PC-3 (cell line): ENCODE measurements around the gene FARP1. TPM values are rescaled to one million over a fixed set of nuclear protein-coding genes. Genes with fewer than 3 reads are reported as not detected.
"Not testable (repeated sequence)": the region's sequence is repeated elsewhere in the genome, so short reads cannot be mapped to it uniquely, and the experiment has no call there.

ENCODE experiments used
- ATAC-seq: fragments of 200-7000 bp; cut with Tn5 transposase; 2 replicates; pipeline ENCODE4 v1.9.1; 2020; ENCODE audit warnings: mild to moderate bottlenecking, moderate library complexity
- BruUV-seq: library from RNA; stranded (reverse); fragments of 400-500 nt; replicated peaks from 2 replicates; lab custom pipeline; 2021; lab: Mats Ljungman, UMichigan
- CTCF ChIA-PET: fragments of 300-600 bp; sonication (Branson Sonifier 250); formaldehyde crosslinking; loops from one replicate; lab custom pipeline; 2022; ENCODE audit warnings: antibody characterized with exemption; lab: Charles Lee
- POLR2A ChIA-PET: fragments of 300-600 bp; sonication (Branson Sonifier 250); formaldehyde crosslinking; loops from one replicate; lab custom pipeline; 2022; ENCODE audit warnings: antibody characterized with exemption; ENCODE audit not compliant: unreplicated experiment; lab: Charles Lee
- DNase-seq: peaks from one replicate; pipeline ENCODE4 v3.0.0-alpha.2; 2015
- H2AFZ ChIP-seq: fragments of 300-600 bp; sonication (generic); 2 replicates; pipeline ENCODE4 v1.6.0; 2016; ENCODE audit warnings: antibody characterized with exemption, low read length
- H3F3A ChIP-seq: fragments of 300-600 bp; sonication (generic); one replicate; pipeline ENCODE4 v1.6.0; 2017; ENCODE audit warnings: antibody characterized with exemption, low read length, control low read depth, mild to moderate bottlenecking; ENCODE audit not compliant: unreplicated experiment
- H3K27ac ChIP-seq: fragments of 300-600 bp; sonication (generic); 2 replicates; pipeline ENCODE4 v1.5.1; 2016; ENCODE audit warnings: mild to moderate bottlenecking, low read length
- H3K27me3 ChIP-seq: fragments of 300-600 bp; sonication (generic); 2 replicates; pipeline ENCODE4 v1.6.1; 2016; ENCODE audit warnings: low read length, mixed read lengths
- H3K36me3 ChIP-seq: fragments of 300-600 bp; sonication (generic); 2 replicates; pipeline ENCODE4 v1.6.1; 2016; ENCODE audit warnings: low read depth, mixed run types, low read length, mixed read lengths
- H3K4me1 ChIP-seq: fragments of 300-600 bp; sonication (generic); 2 replicates; pipeline ENCODE4 v1.5.1; 2016; ENCODE audit warnings: low read length; ENCODE audit not compliant: insufficient read depth
- H3K4me2 ChIP-seq: fragments of 300-600 bp; sonication (generic); 2 replicates; pipeline ENCODE4 v1.6.0; 2016; ENCODE audit warnings: low read length
- H3K4me3 ChIP-seq: fragments of 300-600 bp; sonication (generic); 2 replicates; pipeline ENCODE4 v1.5.1; 2016; ENCODE audit warnings: mild to moderate bottlenecking, low read length, mixed read lengths
- H3K79me2 ChIP-seq: fragments of 300-600 bp; sonication (generic); 2 replicates; pipeline ENCODE4 v1.6.1; 2017; ENCODE audit warnings: low read length, mixed read lengths
- H3K9ac ChIP-seq: fragments of 300-600 bp; sonication (generic); 2 replicates; pipeline ENCODE4 v1.6.0; 2016; ENCODE audit warnings: mild to moderate bottlenecking, low read length
- H3K9me2 ChIP-seq: fragments of 300-600 bp; sonication (generic); replicated peaks from 2 replicates; pipeline ENCODE4 v1.6.1; 2016; ENCODE audit warnings: mixed run types, low read length, mixed read lengths
- H3K9me3 ChIP-seq: fragments of 300-600 bp; sonication (generic); 2 replicates; pipeline ENCODE4 v1.6.1; 2016; ENCODE audit warnings: low read length, mixed read lengths
- H4K20me1 ChIP-seq: fragments of 300-600 bp; sonication (generic); 2 replicates; pipeline ENCODE4 v1.6.1; 2016; ENCODE audit warnings: low read length, mixed read lengths
- EZH2 ChIP-seq: fragments of 300-600 bp; sonication (generic); IDR thresholded peaks from one replicate; pipeline ENCODE4 v1.6.1; 2017; ENCODE audit warnings: antibody characterized with exemption, mild to moderate bottlenecking, low read length; ENCODE audit not compliant: unreplicated experiment
- EZH2phosphoT487 ChIP-seq: fragments of 300-600 bp; sonication (generic); IDR thresholded peaks from 2 replicates; pipeline ENCODE4 v1.6.1; 2018; ENCODE audit warnings: mild to moderate bottlenecking, antibody characterized with exemption, low read length, borderline replicate concordance
- intact Hi-C: fragments of 100-400 bp; cut with micrococcal nuclease; formaldehyde crosslinking; loops from 2 replicates; pipeline ENCODE4 v1.9.0; 2023
- total RNA-seq: library from RNA; depleted of rRNA; stranded (reverse); fragments of >200 nt; gene quantifications from 2 replicates; pipeline ENCODE4 v1.2.3, GENCODE V29; 2014
- TF ChIP-seq, protein P1 (sequence below): fragments of 300-600 bp; sonication (generic); conservative IDR thresholded peaks from 2 replicates; pipeline ENCODE4 v1.5.1; 2017; ENCODE audit warnings: antibody characterized with exemption, low read depth, mild to moderate bottlenecking, low read length

The FARP1 gene
- total RNA-seq, 1 experiment from 2014 or later: 18.2 TPM

GRCh38 chr13:98269386-98269785 lies 126.5 kb downstream of the FARP1 start:
- H3K36me3 ChIP-seq: no peaks in the 10 kb centered on the region
- no peaks in the 10 kb centered on the region for H4K20me1 ChIP-seq
- H3K27me3 ChIP-seq: no peaks in the 10 kb centered on the region
- 0 out of 2 replicates have a peak, but pooled peaks cover 3% of the 10 kb centered on the region for H3K4me1 ChIP-seq
- TF ChIP-seq, protein P1, sequence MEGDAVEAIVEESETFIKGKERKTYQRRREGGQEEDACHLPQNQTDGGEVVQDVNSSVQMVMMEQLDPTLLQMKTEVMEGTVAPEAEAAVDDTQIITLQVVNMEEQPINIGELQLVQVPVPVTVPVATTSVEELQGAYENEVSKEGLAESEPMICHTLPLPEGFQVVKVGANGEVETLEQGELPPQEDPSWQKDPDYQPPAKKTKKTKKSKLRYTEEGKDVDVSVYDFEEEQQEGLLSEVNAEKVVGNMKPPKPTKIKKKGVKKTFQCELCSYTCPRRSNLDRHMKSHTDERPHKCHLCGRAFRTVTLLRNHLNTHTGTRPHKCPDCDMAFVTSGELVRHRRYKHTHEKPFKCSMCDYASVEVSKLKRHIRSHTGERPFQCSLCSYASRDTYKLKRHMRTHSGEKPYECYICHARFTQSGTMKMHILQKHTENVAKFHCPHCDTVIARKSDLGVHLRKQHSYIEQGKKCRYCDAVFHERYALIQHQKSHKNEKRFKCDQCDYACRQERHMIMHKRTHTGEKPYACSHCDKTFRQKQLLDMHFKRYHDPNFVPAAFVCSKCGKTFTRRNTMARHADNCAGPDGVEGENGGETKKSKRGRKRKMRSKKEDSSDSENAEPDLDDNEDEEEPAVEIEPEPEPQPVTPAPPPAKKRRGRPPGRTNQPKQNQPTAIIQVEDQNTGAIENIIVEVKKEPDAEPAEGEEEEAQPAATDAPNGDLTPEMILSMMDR: no peak
- no peak for TF ChIP-seq EZH2phosphoT487
- TF ChIP-seq EZH2: no peak
- ChIA-PET CTCF (no interaction called here), POLR2A (no interaction called here)
- BruUV-seq: no TSS peak
- H3F3A ChIP-seq: no peaks in the 10 kb centered on the region
- H3K27ac ChIP-seq: no peak overlapping the region
- DNase-seq (no peak), ATAC-seq (no peak)
- H2AFZ ChIP-seq: no peak overlapping the region
- no peak overlapping the region for H3K9ac ChIP-seq
- peaks cover 4% of the 10 kb centered on the region for H3K79me2 ChIP-seq
- H3K9me3 ChIP-seq: no peaks in the 10 kb centered on the region
- H3K9me2 ChIP-seq: no peaks in the 10 kb centered on the region
- no peak overlapping the region for H3K4me3 ChIP-seq
- intact Hi-C loops: no loop called here
- no peak overlapping the region for H3K4me2 ChIP-seq

- H3K4me1 ChIP-seq: peaks cover 5% of the 10 kb centered on the region; the same call in 1 of the 2 replicates
- H3K79me2 ChIP-seq: peaks cover 4% of the 10 kb centered on the region
- H3K9ac ChIP-seq: no peak overlapping the region
- H2AFZ ChIP-seq: no peak overlapping the region
- H3F3A ChIP-seq: no peaks in the 10 kb centered on the region
- intact Hi-C loops: loop anchor here (10.0 kb wide), 1 partner anchor 116 kb away; no protein-coding TSS in a partner anchor
- H3K9me3 ChIP-seq: no peaks in the 10 kb centered on the region
- POLR2A ChIA-PET: no interaction called here
- ATAC-seq (no peak), DNase-seq (no peak)
- CTCF ChIA-PET: no interaction called here
- H4K20me1 ChIP-seq: no peaks in the 10 kb centered on the region
- H3K36me3 ChIP-seq: no peaks in the 10 kb centered on the region
- no peak overlapping the region for H3K4me3 ChIP-seq
- BruUV-seq: no TSS peak
- TF ChIP-seq EZH2phosphoT487: no peak
- TF ChIP-seq, protein P1: no peak
- TF ChIP-seq EZH2: no peak
- H3K4me2 ChIP-seq: no peak overlapping the region
- H3K27ac ChIP-seq: no peak overlapping the region
- H3K27me3 ChIP-seq: no peaks in the 10 kb centered on the region
- H3K9me2 ChIP-seq: no peaks in the 10 kb centered on the region
Measured at GRCh38 chr13:98270819-98271218, 127.9 kb downstream of the FARP1 start.

DNA sequence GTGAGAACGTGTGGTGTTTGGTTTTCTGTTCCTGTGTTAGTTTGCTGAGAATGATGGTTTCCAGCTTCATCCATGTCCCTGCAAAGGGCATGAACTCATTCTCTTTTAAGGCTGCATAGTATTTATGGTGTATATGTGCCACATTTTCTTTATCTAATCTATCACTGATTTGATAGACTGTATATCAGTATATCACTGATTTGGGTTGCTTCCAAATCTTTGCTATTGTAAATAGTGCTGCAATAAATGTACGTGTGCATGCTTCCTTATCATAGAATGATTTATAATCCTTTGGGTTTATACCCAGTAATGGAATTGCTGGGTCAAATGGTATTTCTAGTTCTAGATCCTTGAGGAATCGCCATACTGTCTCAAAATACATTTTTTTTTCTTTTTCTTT lies 128.8 kb downstream of the FARP1 start:
- H3K27me3 ChIP-seq, H3F3A ChIP-seq, H3K27ac ChIP-seq, BruUV-seq, H3K4me3 ChIP-seq, H3K79me2 ChIP-seq, POLR2A ChIA-PET, H3K9me3 ChIP-seq, DNase-seq, H2AFZ ChIP-seq, H4K20me1 ChIP-seq, H3K9me2 ChIP-seq, ATAC-seq, CTCF ChIA-PET, H3K9ac ChIP-seq, H3K4me2 ChIP-seq, H3K36me3 ChIP-seq, H3K4me1 ChIP-seq: not testable (repeated sequence)
- intact Hi-C loops: loop anchor here (10.0 kb wide), 1 partner anchor 117 kb away; no protein-coding TSS in a partner anchor
